Glutamatergic neuron (in vitro differentiated cells): Measurements from ENCODE around the gene A4GALT. TPM values are rescaled to one million over a fixed set of nuclear protein-coding genes. Genes with fewer than 3 reads are reported as not detected.

Source experiments
- DNase-seq: peaks from one replicate; pipeline ENCODE4 v3.0.0; 2022
- H3K27ac Mint-ChIP-seq: one replicate; pipeline ENCODE4 v1.8.0; 2020; ENCODE audit warnings: mild to moderate bottlenecking, mixed read lengths, inconsistent platforms; ENCODE audit not compliant: unreplicated experiment
- H3K27me3 Mint-ChIP-seq: one replicate; pipeline ENCODE4 v1.8.0; 2020; ENCODE audit warnings: mild to moderate bottlenecking, moderate library complexity, mixed read lengths, inconsistent platforms; ENCODE audit not compliant: unreplicated experiment
- H3K36me3 Mint-ChIP-seq: one replicate; pipeline ENCODE4 v1.8.0; 2020; ENCODE audit warnings: mild to moderate bottlenecking, mixed read lengths, inconsistent platforms; ENCODE audit not compliant: unreplicated experiment
- H3K4me1 Mint-ChIP-seq: one replicate; pipeline ENCODE4 v1.8.0; 2020; ENCODE audit warnings: mild to moderate bottlenecking, low read depth, mixed read lengths, inconsistent platforms; ENCODE audit not compliant: unreplicated experiment
- H3K4me3 Mint-ChIP-seq: one replicate; pipeline ENCODE4 v1.8.0; 2020; ENCODE audit warnings: mild to moderate bottlenecking, mixed read lengths, inconsistent platforms; ENCODE audit not compliant: unreplicated experiment
- H3K9me3 Mint-ChIP-seq: one replicate; pipeline ENCODE4 v1.8.0; 2020; ENCODE audit warnings: mild to moderate bottlenecking, moderate library complexity, mixed read lengths, inconsistent platforms; ENCODE audit not compliant: unreplicated experiment
- total RNA-seq: library from RNA; stranded (reverse); fragmentation: NEBNext Ultra II Directional; extraction: Animal tissue kit (Norgen Biotek cat#: 25700); gene quantifications from one replicate; pipeline ENCODE4 v1.2.1, GENCODE V29; 2021; ENCODE audit not compliant: unreplicated experiment
- TF ChIP-seq, protein P1 (sequence below): fragments of 200-600 bp; sonication (generic); IDR thresholded peaks from one replicate; pipeline ENCODE4 v1.5.0; 2021; ENCODE audit not compliant: partially characterized antibody, unreplicated experiment

The A4GALT gene
- total RNA-seq, 1 donor from 2014 or later, result 61.4 TPM

DNA sequence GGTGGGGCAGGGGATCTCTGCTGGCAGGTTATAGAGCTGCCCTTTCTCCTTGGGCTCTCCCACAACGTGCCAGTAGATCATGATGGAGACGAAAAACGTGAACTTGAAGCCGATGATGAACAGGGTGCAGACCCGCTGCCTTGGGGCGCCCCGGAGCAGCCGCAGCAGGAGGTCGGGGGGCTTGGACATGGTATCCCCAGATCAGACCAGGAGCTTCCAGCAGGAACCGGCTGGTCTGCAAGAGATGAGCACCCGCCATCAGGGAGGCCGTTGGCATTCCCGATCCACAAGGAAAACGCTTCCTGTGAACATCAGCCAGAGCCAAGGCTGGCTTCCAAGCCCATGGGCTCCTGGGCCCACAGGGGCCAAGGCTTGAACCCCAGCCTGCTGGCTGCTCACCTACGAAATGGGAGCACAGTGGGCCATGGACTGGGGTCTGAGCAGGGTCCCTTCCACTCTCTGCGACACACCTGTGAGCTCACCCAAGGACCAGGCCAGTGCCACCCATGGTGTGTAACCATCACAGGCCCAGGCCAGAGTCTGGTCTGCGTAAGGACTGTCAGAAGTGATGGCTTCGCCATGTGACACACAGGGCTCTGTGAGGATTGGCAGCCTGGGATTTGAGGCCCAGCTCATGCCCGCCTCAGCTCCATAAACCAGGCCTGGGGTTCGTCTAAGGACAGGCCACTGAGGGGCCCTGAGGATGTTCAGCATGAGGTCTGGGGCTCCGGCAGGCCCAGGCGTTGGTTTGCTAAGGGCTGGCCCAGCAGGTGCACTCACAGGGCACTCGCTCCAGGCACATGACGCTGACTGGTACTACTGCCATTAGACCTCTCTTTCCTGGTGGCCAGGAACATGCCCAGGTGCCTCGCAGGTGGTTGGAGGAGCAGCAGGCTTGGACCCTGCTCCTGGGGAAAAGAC, 26.6 kb downstream of the A4GALT start:
- Mint-ChIP-seq H3K4me1 (peaks cover 16% of the 10 kb centered on the region), H3K27ac (no peak overlapping the region), H3K4me3 (no peak overlapping the region), H3K27me3 (peaks cover 5% of the 10 kb centered on the region), H3K9me3 (peaks cover 2% of the 10 kb centered on the region), H3K36me3 (peaks cover 5% of the 10 kb centered on the region)
- DNase-seq, result no peak
- TF ChIP-seq, protein P1, sequence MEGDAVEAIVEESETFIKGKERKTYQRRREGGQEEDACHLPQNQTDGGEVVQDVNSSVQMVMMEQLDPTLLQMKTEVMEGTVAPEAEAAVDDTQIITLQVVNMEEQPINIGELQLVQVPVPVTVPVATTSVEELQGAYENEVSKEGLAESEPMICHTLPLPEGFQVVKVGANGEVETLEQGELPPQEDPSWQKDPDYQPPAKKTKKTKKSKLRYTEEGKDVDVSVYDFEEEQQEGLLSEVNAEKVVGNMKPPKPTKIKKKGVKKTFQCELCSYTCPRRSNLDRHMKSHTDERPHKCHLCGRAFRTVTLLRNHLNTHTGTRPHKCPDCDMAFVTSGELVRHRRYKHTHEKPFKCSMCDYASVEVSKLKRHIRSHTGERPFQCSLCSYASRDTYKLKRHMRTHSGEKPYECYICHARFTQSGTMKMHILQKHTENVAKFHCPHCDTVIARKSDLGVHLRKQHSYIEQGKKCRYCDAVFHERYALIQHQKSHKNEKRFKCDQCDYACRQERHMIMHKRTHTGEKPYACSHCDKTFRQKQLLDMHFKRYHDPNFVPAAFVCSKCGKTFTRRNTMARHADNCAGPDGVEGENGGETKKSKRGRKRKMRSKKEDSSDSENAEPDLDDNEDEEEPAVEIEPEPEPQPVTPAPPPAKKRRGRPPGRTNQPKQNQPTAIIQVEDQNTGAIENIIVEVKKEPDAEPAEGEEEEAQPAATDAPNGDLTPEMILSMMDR, result no peak

DNA sequence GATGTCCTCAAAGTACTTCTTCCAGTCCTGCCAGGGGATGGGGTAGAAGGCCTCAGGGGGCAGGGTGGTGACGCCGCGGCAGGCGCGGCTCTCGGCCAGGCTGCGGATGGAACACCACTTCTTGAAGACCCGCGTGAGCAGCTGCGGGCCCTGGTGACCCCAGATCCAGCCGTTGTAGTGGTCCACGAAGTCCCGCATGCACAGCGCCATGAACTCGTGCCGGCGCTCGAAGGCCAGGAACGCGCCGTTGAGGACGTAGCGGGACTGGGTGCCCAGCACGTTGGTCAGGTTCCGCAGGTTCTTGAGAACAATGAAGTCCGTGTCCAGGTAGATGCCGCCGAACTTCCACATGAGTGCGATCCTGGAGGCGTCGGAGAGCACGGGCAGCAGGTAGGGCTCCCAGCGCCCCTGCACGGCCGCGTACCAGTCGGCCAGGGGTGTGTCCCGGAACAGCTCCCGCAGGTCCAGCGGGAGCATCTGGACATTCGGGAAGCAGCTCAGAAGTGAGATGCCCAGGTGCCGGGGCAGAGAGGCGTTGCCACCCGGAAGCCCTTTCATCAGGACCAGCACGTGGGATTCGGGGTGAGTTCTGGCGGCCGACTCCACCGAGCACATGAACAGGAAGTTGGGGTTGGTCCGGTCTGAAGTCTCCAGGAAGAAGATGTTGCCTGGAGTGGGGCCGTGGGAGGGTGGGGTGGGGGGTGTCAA, 27.5 kb downstream of the A4GALT start:
- Mint-ChIP-seq H3K4me1 (peaks cover 23% of the 10 kb centered on the region), H3K27me3 (peaks cover 5% of the 10 kb centered on the region), H3K9me3 (peaks cover 5% of the 10 kb centered on the region), H3K4me3 (no peak overlapping the region), H3K27ac (no peak overlapping the region), H3K36me3 (peaks cover 5% of the 10 kb centered on the region)
- TF ChIP-seq, protein P1, result no peak
- no peak for DNase-seq

DNA sequence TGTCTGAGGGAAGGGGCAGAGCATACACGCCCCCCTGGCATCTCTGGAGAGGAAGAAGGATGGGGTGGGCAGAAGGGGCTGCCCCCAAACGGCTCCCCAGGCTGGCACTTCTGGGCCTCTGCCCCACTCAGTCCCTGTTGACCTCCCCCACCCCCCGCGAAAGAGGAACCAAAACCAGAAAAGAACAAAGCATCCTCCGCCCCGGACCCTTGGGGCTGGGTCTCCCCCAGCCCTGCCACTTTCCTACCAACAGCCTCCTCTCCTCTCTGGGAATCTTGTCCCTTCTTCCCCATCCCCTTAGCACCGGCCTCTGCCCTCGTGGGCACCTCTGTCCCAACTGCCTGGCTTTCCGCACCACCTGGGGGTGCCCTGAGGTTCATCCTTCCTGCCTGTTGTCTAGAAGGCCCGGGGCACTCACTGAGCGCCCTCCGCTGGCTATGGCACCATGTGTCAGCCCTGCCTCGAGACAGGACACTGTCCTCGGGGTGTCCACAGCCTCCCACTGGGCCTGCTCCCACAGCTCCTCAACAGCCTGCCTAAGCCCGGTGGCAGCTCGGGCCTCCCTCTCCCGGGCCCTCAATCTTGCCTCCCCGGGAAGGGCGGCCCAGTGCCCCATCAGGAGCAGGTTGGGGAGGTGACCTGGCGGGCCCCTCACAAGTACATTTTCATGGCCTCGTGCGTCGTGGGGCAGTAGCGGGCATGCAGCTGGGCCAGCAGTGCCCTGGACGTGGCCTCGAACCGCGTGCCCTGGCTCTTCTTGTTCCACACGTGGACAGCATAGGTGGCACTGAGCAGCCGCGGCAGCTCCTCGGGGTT, 28.2 kb downstream of the A4GALT start:
- H3K4me1 Mint-ChIP-seq, result peaks cover 25% of the 10 kb centered on the region
- H3K36me3 Mint-ChIP-seq, result peaks cover 5% of the 10 kb centered on the region
- no peak overlapping the region for H3K4me3 Mint-ChIP-seq
- DNase-seq, result no peak
- no peak overlapping the region for H3K27ac Mint-ChIP-seq
- peaks cover 5% of the 10 kb centered on the region for H3K27me3 Mint-ChIP-seq
- TF ChIP-seq, protein P1, result no peak
- H3K9me3 Mint-ChIP-seq, result peaks cover 5% of the 10 kb centered on the region

DNA sequence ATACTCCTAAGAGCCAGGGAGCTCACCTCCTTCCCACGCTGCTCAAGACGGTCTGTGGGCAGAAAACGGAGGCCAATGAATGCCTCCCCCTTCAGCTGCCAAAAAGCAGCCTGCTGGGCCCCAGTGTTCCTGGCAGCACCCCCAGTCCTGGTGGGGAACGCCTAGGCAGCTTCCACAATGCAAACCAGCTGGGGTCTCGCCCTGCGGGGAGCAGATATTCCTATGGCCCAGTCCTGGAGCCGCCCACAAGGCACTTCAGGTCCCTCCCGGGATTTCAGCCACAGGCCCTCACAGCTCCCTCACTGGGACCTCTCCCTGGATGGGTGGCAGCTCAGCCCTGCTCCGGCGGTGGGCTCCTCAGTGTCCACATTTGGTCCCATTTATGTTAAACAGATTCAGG, 29.2 kb downstream of the A4GALT start:
- TF ChIP-seq, protein P1, result no peak
- H3K9me3 Mint-ChIP-seq, result peaks cover 7% of the 10 kb centered on the region
- no peak overlapping the region for H3K4me3 Mint-ChIP-seq
- H3K27me3 Mint-ChIP-seq, result peaks cover 4% of the 10 kb centered on the region
- H3K27ac Mint-ChIP-seq, result no peak overlapping the region
- peaks cover 25% of the 10 kb centered on the region for H3K4me1 Mint-ChIP-seq
- DNase-seq, result no peak
- H3K36me3 Mint-ChIP-seq, result no peaks in the 10 kb centered on the region
